GM19452 (cell line): Measurements from ENCODE around the gene PRKACG.
A peak's percentile ranks its signal among the peaks of the same experiment; 100 is the strongest.

Experiments used
- ATAC-seq: cut with Tn5 transposase; IDR thresholded peaks from one replicate; pipeline ENCODE4 v1.9.1; 2021; ENCODE audit not compliant: unreplicated experiment

The PRKACG gene

GRCh38 chr9:68983522-68984424, 30.1 kb downstream of the PRKACG start:
- ATAC-seq: no peak

GRCh38 chr9:68983008-68983411, 30.9 kb downstream of the PRKACG start:
- no peak for ATAC-seq

GRCh38 chr9:68981789-68982188, 32.1 kb downstream of the PRKACG start:
- ATAC-seq: peak; percentile 54

GRCh38 chr9:68980341-68980914, 33.5 kb downstream of the PRKACG start:
- no peak for ATAC-seq

- no peak for ATAC-seq
Measured at GRCh38 chr9:68979538-68980314, 34.2 kb downstream of the PRKACG start.

- no peak for ATAC-seq
Measured at GRCh38 chr9:68978501-68978900, 35.4 kb downstream of the PRKACG start.

- no peak for ATAC-seq
Measured at GRCh38 chr9:68978066-68978465, 35.8 kb downstream of the PRKACG start.

- ATAC-seq: no peak
Measured at GRCh38 chr9:68975365-68976043, 38.4 kb downstream of the PRKACG start.

- no peak for ATAC-seq
Measured at GRCh38 chr9:68974901-68975300, 39.0 kb downstream of the PRKACG start.

- peak; percentile 92 for ATAC-seq
Measured at GRCh38 chr9:68974431-68974830, 39.5 kb downstream of the PRKACG start.

GRCh38 chr9:68973619-68974018, 40.3 kb downstream of the PRKACG start:
- no peak for ATAC-seq

GRCh38 chr9:68970151-68970550, 43.8 kb downstream of the PRKACG start:
- no peak for ATAC-seq

- no peak for ATAC-seq
Measured at GRCh38 chr9:68969538-68969937, 44.4 kb downstream of the PRKACG start.

GRCh38 chr9:68967800-68968199, 46.1 kb downstream of the PRKACG start:
- no peak for ATAC-seq

- ATAC-seq: peak; percentile 63
Measured at GRCh38 chr9:68966496-68966944, 47.4 kb downstream of the PRKACG start.

GRCh38 chr9:68964765-68965164, 49.1 kb downstream of the PRKACG start:
- no peak for ATAC-seq

- ATAC-seq: no peak
Measured at GRCh38 chr9:68964102-68964541, 49.8 kb downstream of the PRKACG start.

GRCh38 chr9:68963416-68963815, 50.5 kb downstream of the PRKACG start:
- ATAC-seq: no peak
